Hypothalamus (tissue), 51 donors: ENCODE data around the gene PLB1.
A peak's percentile ranks its signal among the peaks of the same experiment; 100 is the strongest.

ENCODE experiments used
- DNase-seq, 51 donors: peaks; one replicate each; lab custom pipeline; 2025; lab: John Stamatoyannopoulos, UW

PLB1 gene

GRCh38 chr2:28604284-28604843 lies 108.5 kb downstream of the PLB1 start:
- DNase-seq = no peak

GRCh38 chr2:28606986-28607441 lies 111.2 kb downstream of the PLB1 start:
- no peak for DNase-seq

- DNase-seq = peak in 3 of 51 donors; percentile 9 to 71 (median 11)
Observed at GRCh38 chr2:28607730-28608499, 112.1 kb downstream of the PLB1 start.

- no peak for DNase-seq
Observed at GRCh38 chr2:28608500-28609424, 112.9 kb downstream of the PLB1 start.

- DNase-seq = peak in 3 of 51 donors; percentile 21 to 74 (median 38)
Observed at GRCh38 chr2:28610583-28611201, 114.8 kb downstream of the PLB1 start.

GRCh38 chr2:28612131-28612812 lies 116.4 kb downstream of the PLB1 start:
- no peak for DNase-seq

- no peak for DNase-seq
Observed at GRCh38 chr2:28613186-28613585, 117.3 kb downstream of the PLB1 start.

GRCh38 chr2:28613633-28614501 lies 118.0 kb downstream of the PLB1 start:
- DNase-seq = no peak

GRCh38 chr2:28615706-28616105 lies 119.8 kb downstream of the PLB1 start:
- DNase-seq = no peak

- DNase-seq = no peak
Observed at GRCh38 chr2:28616396-28616999, 120.6 kb downstream of the PLB1 start.

GRCh38 chr2:28617502-28618184 lies 121.8 kb downstream of the PLB1 start:
- DNase-seq = no peak

- DNase-seq = no peak
Observed at GRCh38 chr2:28618221-28619141, 122.6 kb downstream of the PLB1 start.

- no peak for DNase-seq
Observed at GRCh38 chr2:28619213-28620196, 123.6 kb downstream of the PLB1 start.

- no peak for DNase-seq
Observed at GRCh38 chr2:28620291-28620793, 124.5 kb downstream of the PLB1 start.

GRCh38 chr2:28620801-28621171 lies 124.9 kb downstream of the PLB1 start:
- no peak for DNase-seq
